Right lobe of liver (tissue), 6 donors: ENCODE results near the gene WBP1. TPM values are rescaled to one million over a fixed set of nuclear protein-coding genes. Genes with fewer than 3 reads are reported as not detected.

Source experiments
- ATAC-seq, 4 donors: fragments of 200-7000 bp; cut with Tn5 transposase; one replicate each; pipeline ENCODE4 v1.9.1; 2020; ENCODE audit warnings: mild to moderate bottlenecking in 4 of 4, moderate library complexity in 4 of 4
- DNase-seq, 3 donors: peaks; one replicate each; pipeline ENCODE4 v3.0.0-alpha.2; 2020
- H3K27ac ChIP-seq, 3 donors: fragments of 200-600 bp; one replicate each; pipeline ENCODE4 v1.8.0; 2022
- H3K27me3 ChIP-seq, 2 donors: fragments of 200-600 bp; one replicate each; pipeline ENCODE4 v1.8.0; 2022
- H3K36me3 ChIP-seq, 4 donors: fragments of 200-600 bp; sonication (generic) in 1 of 4; one replicate each; pipeline versions ENCODE4 v1.5.1 to v1.8.0; 2017 to 2022; ENCODE audit warnings: control low read depth in 1 of 4
- H3K4me1 ChIP-seq, 4 donors: fragments of 200-600 bp; sonication (generic) in 1 of 4; one replicate each; pipeline versions ENCODE4 v1.5.1 to v1.8.0; 2017 to 2022; ENCODE audit warnings: control low read depth in 1 of 4
- H3K4me3 ChIP-seq, 3 donors: fragments of 200-600 bp; one replicate each; pipeline ENCODE4 v1.8.0; 2022
- H3K9me3 ChIP-seq, 4 donors: fragments of 200-600 bp; sonication (generic) in 1 of 4; one replicate each; pipeline versions ENCODE4 v1.5.1 to v1.8.0; 2017 to 2022; ENCODE audit warnings: control low read depth in 1 of 4
- CTCF ChIP-seq, 4 donors: fragments of 200-600 bp in 3 of 4; fragments of 450-650 bp in 1 of 4; IDR thresholded peaks; one replicate each; pipeline versions ENCODE4 v1.5.1 to v1.8.0; 2016 to 2022; ENCODE audit warnings: antibody characterized with exemption in 4 of 4, mild to moderate bottlenecking in 2 of 4
- POLR2A ChIP-seq: fragments of 450-650 bp; IDR thresholded peaks from one replicate; pipeline ENCODE4 v1.6.1; 2017; ENCODE audit warnings: antibody characterized with exemption, mild to moderate bottlenecking
- WGBS: methylation state at CpG from one replicate; pipeline ENCODE4 v1.1.6; 2018; ENCODE audit warnings: low coverage, low lambda C conversion rate; ENCODE audit not compliant: insufficient coverage; ENCODE audit errors: missing lambda C conversion rate; 5-methylcytosine and 5-hydroxymethylcytosine counted together
- intact Hi-C, 2 donors: fragments of 100-400 bp; cut with DNase I; formaldehyde crosslinking; loops; one replicate each; pipeline versions ENCODE4 v1.11.2 to v1.14.1; 2022
- total RNA-seq, 6 experiments: library from RNA; depleted of rRNA in 2 of 6; stranded (reverse); fragments of >200 nt in 2 of 6; fragmentation: NEBNext Ultra II Directional in 3 of 6; extraction: Animal tissue kit (Norgen Biotek cat#: 25700) in 3 of 6; gene quantifications; one replicate each; pipeline versions ENCODE4 v1.1.0 to v1.2.4, GENCODE V29; 2016 to 2023
- donor health status: DM: no; HTN: yes; CAD: no.
- donor health status: DM: no; HTN: no; CAD: no.
- donor health status: DM: no; HTN: no; CAD: no.
- donor health status: DM: no; HTN: yes; CAD: no.
- donor health status: DM: no; HTN: yes; CAD: no.

The WBP1 gene
- total RNA-seq, 6 experiments from 2014 or later: 29.6 to 37.6 (median 32.2) TPM

GRCh38 chr2:74486141-74486540, 27.9 kb downstream of the WBP1 start:
- Histone ChIP-seq H3K36me3 (peaks cover 0 to 15% (median 1%) of the 10 kb centered on the region in 4 donors), H3K4me3 (no peak overlapping the region), H3K4me1 (peaks cover 0 to 70% (median 23%) of the 10 kb centered on the region in 4 donors), H3K27ac (peak overlapping the region in 1 of 3 donors; percentile 57), H3K9me3 (no peaks in the 10 kb centered on the region), H3K27me3 (no peaks in the 10 kb centered on the region)
- ATAC-seq (peak in 2 of 4 donors; percentile 11 to 27), DNase-seq (no peak)
- intact Hi-C loops: loop anchor here in 1 of 2 donors (5.0 kb wide), 1 partner anchor 41 kb away; the partner anchor contains the start of genes AUP1, DQX1 and HTRA2
- TF ChIP-seq CTCF (IDR thresholded peaks at IDR 0.05): no peak
- no peak for TF ChIP-seq POLR2A
- 51% methylated on average over 2 of the region's 2 CpGs for WGBS

GRCh38 chr2:74488643-74489481, 30.6 kb downstream of the WBP1 start:
- H3K4me3 ChIP-seq: peak overlapping the region in 2 of 3 donors; percentile 23 to 47
- H3K27ac ChIP-seq: peak overlapping the region; percentile 22 to 79 (median 73)

GRCh38 chr2:74489906-74490305, 31.7 kb downstream of the WBP1 start:
- intact Hi-C loops: loop anchor here in 1 of 2 donors (5.0 kb wide), 1 partner anchor 37 kb away; the partner anchor contains the start of genes AUP1, DQX1 and HTRA2
- WGBS: 100% methylated on average over 1 of the region's 9 CpGs
- TF ChIP-seq CTCF (IDR thresholded peaks at IDR 0.05) (no peak), POLR2A (no peak)
- DNase-seq (no peak), ATAC-seq (no peak)
- Histone ChIP-seq H3K36me3 (peaks cover 0 to 40% (median 9%) of the 10 kb centered on the region in 4 donors), H3K4me3 (peak overlapping the region in 1 of 3 donors; percentile 47), H3K4me1 (peaks cover 0 to 83% (median 32%) of the 10 kb centered on the region in 4 donors), H3K27ac (peak overlapping the region in 2 of 3 donors; percentile 73 to 79), H3K9me3 (no peaks in the 10 kb centered on the region), H3K27me3 (no peaks in the 10 kb centered on the region)

More at GRCh38 chr2:74488643-74489481, 30.6 kb downstream of the WBP1 start:
- intact Hi-C loops: loop anchor here in 1 of 2 donors (5.0 kb wide), 1 partner anchor 38 kb away; the partner anchor contains the start of genes AUP1, DQX1 and HTRA2
- Histone ChIP-seq H3K4me1 (peaks cover 0 to 82% (median 32%) of the 10 kb centered on the region in 4 donors), H3K27me3 (no peaks in the 10 kb centered on the region), H3K36me3 (peaks cover 0 to 40% (median 9%) of the 10 kb centered on the region in 4 donors), H3K9me3 (no peaks in the 10 kb centered on the region)
- DNase-seq (peak in 2 of 3 donors; percentile 71 to 87), ATAC-seq (peak; percentile 63 to 77 (median 70))
- 50% methylated on average over 9 of the region's 9 CpGs for WGBS
- no peak for TF ChIP-seq POLR2A
- no peak for TF ChIP-seq CTCF (IDR thresholded peaks at IDR 0.05)

GRCh38 chr2:74491648-74492544, 33.7 kb downstream of the WBP1 start:
- no peaks in the 10 kb centered on the region for H3K9me3 ChIP-seq
- TF ChIP-seq POLR2A: no peak
- no peak for TF ChIP-seq CTCF (IDR thresholded peaks at IDR 0.05)
- 53% methylated on average over 11 of the region's 12 CpGs for WGBS
- no peaks in the 10 kb centered on the region for H3K27me3 ChIP-seq
- peak overlapping the region in 1 of 3 donors; percentile 21 for H3K4me3 ChIP-seq
- intact Hi-C loops: no loop called here
- DNase-seq (peak; percentile 75 to 88 (median 85)), ATAC-seq (peak; percentile 77 to 82 (median 80))
- peaks cover 0 to 74% (median 26%) of the 10 kb centered on the region in 4 donors for H3K4me1 ChIP-seq
- peaks cover 0 to 32% (median 9%) of the 10 kb centered on the region in 4 donors for H3K36me3 ChIP-seq
- H3K27ac ChIP-seq: peak overlapping the region in 2 of 3 donors; percentile 65 to 75
